Cardiac muscle cell (in vitro differentiated cells and primary cell): Measurements from ENCODE around the gene ASS1. TPM values are rescaled to one million over a fixed set of nuclear protein-coding genes. Genes with fewer than 3 reads are reported as not detected.
A peak's percentile ranks its signal among the peaks of the same experiment; 100 is the strongest.

Experiments
- DNase-seq, 2 donors: peaks; one replicate each; pipeline versions ENCODE4 v3.0.0 to v3.0.0-alpha.2; 2010 to 2017; ENCODE audit warnings: low read depth in 1 of 2, low spot score in 1 of 2
- H3K27ac ChIP-seq: fragments of 200-600 bp; sonication (generic); 2 replicates; pipeline ENCODE4 v1.5.1; 2016
- H3K27me3 ChIP-seq: fragments of 200-600 bp; sonication (generic); 2 replicates; pipeline ENCODE4 v1.6.0; 2016; ENCODE audit warnings: control low read depth
- H3K36me3 ChIP-seq: fragments of 200-600 bp; sonication (generic); 2 replicates; pipeline ENCODE4 v1.5.1; 2016; ENCODE audit warnings: control low read depth
- H3K4me1 ChIP-seq: fragments of 200-600 bp; sonication (generic); 2 replicates; pipeline ENCODE4 v1.8.1; 2017; ENCODE audit warnings: low read depth, mild to moderate bottlenecking, mixed run types
- H3K4me3 ChIP-seq: fragments of 200-600 bp; sonication (generic); 2 replicates; pipeline ENCODE4 v1.5.1; 2016; ENCODE audit warnings: mild to moderate bottlenecking
- H3K9me3 ChIP-seq: fragments of 200-600 bp; sonication (generic); 2 replicates; pipeline ENCODE4 v1.5.1; 2017; ENCODE audit warnings: low read depth, mild to moderate bottlenecking, control low read depth
- polyA plus RNA-seq: library from polyadenylated mRNA; unstranded; fragments of >200 nt; fragmentation: Nextera tagmentation; extraction: Ambion mirVana; gene quantifications from 2 replicates; pipeline ENCODE4 v1.2.1, GENCODE V29; 2016
- total RNA-seq: library from RNA; depleted of rRNA; stranded (reverse); fragments of >200 nt; gene quantifications from 2 replicates; pipeline ENCODE4 v1.2.3, GENCODE V29; 2016
- TF ChIP-seq, protein P1 (sequence below): IDR thresholded peaks from 2 replicates; pipeline ENCODE4 v1.5.1; 2012; ENCODE audit warnings: low read depth, mild to moderate bottlenecking, low read length

ASS1 gene
- total and polyA plus RNA-seq, 2 experiments from 2014 or later: 59.3 to 83.8 TPM

DNA sequence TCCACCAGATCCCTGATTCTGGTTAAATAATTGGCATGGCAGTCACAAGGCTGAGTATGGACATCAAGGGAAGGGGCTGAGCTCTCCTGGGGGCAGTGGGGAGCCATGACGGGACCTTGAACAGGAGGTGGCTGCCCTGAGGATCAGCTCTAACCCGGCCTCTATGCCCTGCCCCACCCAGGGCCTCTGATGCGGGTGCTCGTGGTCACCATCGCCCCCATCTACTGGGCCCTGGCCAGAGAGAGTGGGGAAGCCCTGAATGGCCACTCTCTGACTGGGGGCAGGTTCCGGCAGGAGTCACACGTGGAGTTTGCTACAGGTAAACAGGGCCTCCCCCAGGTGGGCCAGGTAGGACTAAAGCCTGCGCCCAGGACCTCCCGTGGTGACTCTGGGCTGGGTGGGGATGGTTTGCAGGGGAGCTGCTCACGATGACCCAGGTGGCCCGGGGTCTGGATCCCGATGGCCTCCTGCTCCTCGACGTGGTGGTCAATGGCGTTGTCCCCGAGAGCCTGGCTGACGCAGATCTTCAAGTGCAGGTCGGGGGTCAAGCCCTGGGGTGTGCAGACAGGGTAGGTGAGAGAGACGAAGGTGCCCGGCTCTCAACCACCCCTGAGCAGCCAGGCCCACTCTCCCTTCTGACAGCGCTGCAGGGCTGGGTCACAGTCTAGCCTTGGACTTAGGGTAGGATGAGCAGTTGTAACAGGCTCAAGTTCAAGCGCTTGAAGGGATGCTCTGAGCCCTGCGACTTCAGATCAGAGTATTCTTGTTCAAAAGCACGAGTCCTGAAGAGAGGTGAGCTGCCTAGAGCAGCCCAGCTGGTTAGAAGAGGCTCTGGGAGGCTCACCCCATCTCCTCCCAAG is 19.9 kb upstream of the ASS1 start:
- no peaks in the 10 kb centered on the region for H3K36me3 ChIP-seq
- H3K4me3 ChIP-seq: no peak overlapping the region
- H3K27me3 ChIP-seq: no peaks in the 10 kb centered on the region
- peaks cover 14% of the 10 kb centered on the region for H3K4me1 ChIP-seq
- TF ChIP-seq, protein P1, sequence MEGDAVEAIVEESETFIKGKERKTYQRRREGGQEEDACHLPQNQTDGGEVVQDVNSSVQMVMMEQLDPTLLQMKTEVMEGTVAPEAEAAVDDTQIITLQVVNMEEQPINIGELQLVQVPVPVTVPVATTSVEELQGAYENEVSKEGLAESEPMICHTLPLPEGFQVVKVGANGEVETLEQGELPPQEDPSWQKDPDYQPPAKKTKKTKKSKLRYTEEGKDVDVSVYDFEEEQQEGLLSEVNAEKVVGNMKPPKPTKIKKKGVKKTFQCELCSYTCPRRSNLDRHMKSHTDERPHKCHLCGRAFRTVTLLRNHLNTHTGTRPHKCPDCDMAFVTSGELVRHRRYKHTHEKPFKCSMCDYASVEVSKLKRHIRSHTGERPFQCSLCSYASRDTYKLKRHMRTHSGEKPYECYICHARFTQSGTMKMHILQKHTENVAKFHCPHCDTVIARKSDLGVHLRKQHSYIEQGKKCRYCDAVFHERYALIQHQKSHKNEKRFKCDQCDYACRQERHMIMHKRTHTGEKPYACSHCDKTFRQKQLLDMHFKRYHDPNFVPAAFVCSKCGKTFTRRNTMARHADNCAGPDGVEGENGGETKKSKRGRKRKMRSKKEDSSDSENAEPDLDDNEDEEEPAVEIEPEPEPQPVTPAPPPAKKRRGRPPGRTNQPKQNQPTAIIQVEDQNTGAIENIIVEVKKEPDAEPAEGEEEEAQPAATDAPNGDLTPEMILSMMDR: no peak
- no peak for DNase-seq
- H3K9me3 ChIP-seq: no peaks in the 10 kb centered on the region
- H3K27ac ChIP-seq: no peak overlapping the region

DNA sequence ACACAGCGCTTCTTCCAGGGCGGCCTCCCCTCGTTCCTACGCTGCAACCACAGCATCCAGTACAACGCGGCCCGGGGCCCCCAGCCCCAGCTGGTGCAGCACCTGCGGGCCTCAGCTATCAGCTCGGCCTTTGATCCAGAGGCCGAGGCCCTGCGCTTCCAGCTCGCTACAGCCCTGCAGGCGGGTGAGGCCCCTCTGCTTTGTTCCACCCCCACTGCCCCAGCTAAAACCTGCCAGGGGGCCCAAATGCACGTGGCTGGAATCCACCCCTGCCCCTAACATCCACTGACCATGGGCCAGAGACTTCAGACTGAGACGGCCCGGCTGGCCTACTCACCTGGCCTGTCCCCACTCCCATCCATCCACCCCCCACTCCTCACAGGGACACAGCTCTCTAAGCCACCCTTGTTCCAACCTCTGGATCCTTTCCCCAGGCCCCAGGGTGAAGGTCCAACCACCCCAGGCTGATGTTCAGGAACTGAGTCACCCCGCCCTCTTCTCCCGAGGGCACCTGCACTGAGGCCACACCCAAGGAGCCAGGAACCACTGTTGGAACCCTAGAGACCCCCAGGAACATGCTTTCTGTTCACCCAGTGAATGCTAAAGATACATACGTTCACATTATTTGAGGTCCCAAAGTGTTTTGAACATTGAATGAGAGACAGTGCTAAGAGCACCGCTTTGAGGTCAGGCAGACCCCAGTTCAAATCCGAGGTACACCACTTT is 18.9 kb upstream of the ASS1 start:
- Histone ChIP-seq H3K27me3 (no peaks in the 10 kb centered on the region), H3K9me3 (no peaks in the 10 kb centered on the region), H3K27ac (no peak overlapping the region), H3K36me3 (no peaks in the 10 kb centered on the region), H3K4me1 (peaks cover 14% of the 10 kb centered on the region), H3K4me3 (no peak overlapping the region)
- DNase-seq: no peak
- TF ChIP-seq, protein P1: no peak

DNA sequence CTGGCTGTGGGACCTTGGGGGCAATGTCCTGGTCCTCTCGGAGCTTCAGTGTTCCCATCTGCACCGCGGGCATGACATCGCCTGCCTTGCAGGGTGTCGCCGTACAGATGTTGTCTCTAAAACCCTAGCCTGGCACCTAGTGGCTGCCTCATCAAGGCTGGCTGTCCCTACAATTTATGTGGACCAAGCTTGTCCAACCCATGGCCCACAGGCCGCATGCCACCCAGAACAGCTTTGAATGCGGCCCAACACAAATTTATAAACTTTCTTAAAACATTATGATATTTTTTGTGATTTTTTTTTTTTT is 18.3 kb upstream of the ASS1 start:
- Histone ChIP-seq H3K36me3 (no peaks in the 10 kb centered on the region), H3K9me3 (no peaks in the 10 kb centered on the region), H3K4me1 (peaks cover 14% of the 10 kb centered on the region), H3K27ac (no peak overlapping the region), H3K27me3 (no peaks in the 10 kb centered on the region), H3K4me3 (no peak overlapping the region)
- TF ChIP-seq, protein P1: no peak
- no peak for DNase-seq

DNA sequence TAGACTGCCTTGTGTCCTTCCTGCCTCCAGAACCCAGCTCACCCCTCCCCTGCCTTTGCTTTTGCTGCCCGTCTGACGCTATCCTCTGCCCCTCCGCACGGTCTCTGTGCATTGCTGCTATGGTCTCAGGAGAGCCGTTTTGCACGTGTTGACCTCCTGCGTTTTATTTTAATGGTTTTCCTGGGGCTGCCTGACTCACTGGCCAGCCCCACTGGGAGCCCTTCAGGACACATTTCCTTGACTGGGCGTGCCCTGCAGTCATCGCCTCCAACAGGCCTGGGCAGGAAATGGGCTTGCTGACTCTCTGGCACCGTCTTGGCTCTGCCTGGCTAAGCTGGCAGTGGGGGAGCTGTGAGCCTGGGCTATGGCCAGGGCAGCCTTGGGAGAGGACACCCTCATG is 17.9 kb upstream of the ASS1 start:
- TF ChIP-seq, protein P1: no peak
- no peak overlapping the region for H3K4me3 ChIP-seq
- H3K4me1 ChIP-seq: peaks cover 14% of the 10 kb centered on the region
- H3K27ac ChIP-seq: no peak overlapping the region
- H3K27me3 ChIP-seq: no peaks in the 10 kb centered on the region
- H3K36me3 ChIP-seq: no peaks in the 10 kb centered on the region
- peak in 1 of 2 donors; percentile 65 for DNase-seq
- no peaks in the 10 kb centered on the region for H3K9me3 ChIP-seq

DNA sequence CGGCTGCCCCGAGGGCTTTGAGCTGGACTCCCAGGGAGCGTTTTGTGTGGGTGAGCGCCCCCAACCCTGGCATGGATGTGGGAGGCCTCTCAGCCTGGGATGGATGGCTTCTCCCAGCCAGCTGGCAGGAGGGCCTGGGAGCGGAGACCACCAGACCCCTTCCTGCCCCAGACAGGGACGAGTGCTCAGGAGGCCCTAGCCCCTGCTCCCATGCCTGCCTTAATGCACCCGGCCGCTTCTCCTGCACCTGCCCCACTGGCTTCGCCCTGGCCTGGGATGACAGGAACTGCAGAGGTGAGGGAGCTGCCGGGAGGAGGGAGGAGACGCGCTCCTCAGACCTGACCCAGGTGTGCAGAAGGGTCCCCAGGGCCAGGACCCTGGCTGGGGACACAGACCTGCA is 17.4 kb upstream of the ASS1 start:
- Histone ChIP-seq H3K4me1 (peaks cover 14% of the 10 kb centered on the region), H3K27me3 (peaks cover 3% of the 10 kb centered on the region), H3K4me3 (no peak overlapping the region), H3K36me3 (no peaks in the 10 kb centered on the region), H3K9me3 (no peaks in the 10 kb centered on the region), H3K27ac (no peak overlapping the region)
- TF ChIP-seq, protein P1: no peak
- no peak for DNase-seq
